Calu3 (cell line): ENCODE measurements around the gene NLRP5. TPM values are rescaled to one million over a fixed set of nuclear protein-coding genes. Genes with fewer than 3 reads are reported as not detected.

Experiments
- BruUV-seq: library from RNA; stranded (reverse); fragments of 400-500 nt; replicated peaks from 2 replicates; lab custom pipeline; 2021; lab: Mats Ljungman, UMichigan
- CTCF ChIA-PET: fragments of 300-600 bp; sonication (Branson Sonifier 250); formaldehyde crosslinking; loops from one replicate; lab custom pipeline; 2022; ENCODE audit warnings: antibody characterized with exemption; lab: Charles Lee
- DNase-seq: peaks from one replicate; pipeline ENCODE4 v3.0.0; 2022
- H3K27ac Mint-ChIP-seq: one replicate; pipeline ENCODE4 v1.8.0; 2022; ENCODE audit warnings: mixed read lengths; ENCODE audit not compliant: unreplicated experiment
- H3K27me3 Mint-ChIP-seq: one replicate; pipeline ENCODE4 v1.8.0; 2022; ENCODE audit warnings: mixed read lengths; ENCODE audit not compliant: unreplicated experiment
- H3K36me3 Mint-ChIP-seq: one replicate; pipeline ENCODE4 v1.8.0; 2022; ENCODE audit warnings: mild to moderate bottlenecking, moderate library complexity, mixed read lengths; ENCODE audit not compliant: insufficient read depth, unreplicated experiment
- H3K4me1 Mint-ChIP-seq: one replicate; pipeline ENCODE4 v1.8.0; 2022; ENCODE audit warnings: mild to moderate bottlenecking, low read depth, mixed read lengths; ENCODE audit not compliant: unreplicated experiment
- H3K4me3 Mint-ChIP-seq: one replicate; pipeline ENCODE4 v1.8.0; 2022; ENCODE audit warnings: mild to moderate bottlenecking, low read depth, moderate library complexity, mixed read lengths; ENCODE audit not compliant: unreplicated experiment
- H3K9me3 Mint-ChIP-seq: one replicate; pipeline ENCODE4 v1.8.0; 2022; ENCODE audit warnings: low read depth, mixed read lengths; ENCODE audit not compliant: unreplicated experiment
- intact Hi-C: fragments of 100-400 bp; cut with micrococcal nuclease; formaldehyde crosslinking; loops from one replicate; pipeline ENCODE4 v1.10.0; 2022; ENCODE audit not compliant: unreplicated experiment
- total RNA-seq: library from RNA; stranded (reverse); gene quantifications from 2 replicates; pipeline ENCODE4 v1.2.3, GENCODE V29; 2022
- TF ChIP-seq, protein P1 (sequence below): fragments of 200-600 bp; IDR thresholded peaks from one replicate; pipeline ENCODE4 v1.8.0; 2022; ENCODE audit warnings: antibody characterized with exemption; ENCODE audit not compliant: unreplicated experiment

Gene NLRP5
- total RNA-seq, 1 experiment from 2014 or later: not detected

DNA sequence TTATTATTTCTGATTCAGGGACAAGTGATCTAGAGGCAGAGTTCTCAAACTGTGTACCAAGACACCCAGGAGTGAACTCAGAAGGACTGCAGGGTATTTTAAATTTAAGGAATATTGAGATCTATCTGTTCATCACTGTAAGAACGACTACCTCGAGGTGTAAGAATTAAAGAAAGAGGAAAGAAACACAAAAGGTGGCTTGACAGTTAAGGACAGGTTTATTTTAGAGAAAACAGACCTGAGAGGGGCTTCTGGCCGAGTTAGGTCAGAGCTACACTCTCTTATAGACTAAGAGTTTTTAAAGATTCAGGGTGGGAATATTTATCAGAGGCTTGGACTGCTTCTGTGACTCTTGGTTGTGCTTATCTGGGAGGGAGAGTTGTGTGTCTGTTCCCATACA, 12.6 kb upstream of the NLRP5 start:
- no TSS peak for BruUV-seq
- Mint-ChIP-seq H3K4me1 (no peaks in the 10 kb centered on the region), H3K27ac (no peak overlapping the region), H3K36me3 (no peaks in the 10 kb centered on the region), H3K9me3 (peaks cover 26% of the 10 kb centered on the region), H3K27me3 (no peaks in the 10 kb centered on the region), H3K4me3 (no peak overlapping the region)
- TF ChIP-seq, protein P1, sequence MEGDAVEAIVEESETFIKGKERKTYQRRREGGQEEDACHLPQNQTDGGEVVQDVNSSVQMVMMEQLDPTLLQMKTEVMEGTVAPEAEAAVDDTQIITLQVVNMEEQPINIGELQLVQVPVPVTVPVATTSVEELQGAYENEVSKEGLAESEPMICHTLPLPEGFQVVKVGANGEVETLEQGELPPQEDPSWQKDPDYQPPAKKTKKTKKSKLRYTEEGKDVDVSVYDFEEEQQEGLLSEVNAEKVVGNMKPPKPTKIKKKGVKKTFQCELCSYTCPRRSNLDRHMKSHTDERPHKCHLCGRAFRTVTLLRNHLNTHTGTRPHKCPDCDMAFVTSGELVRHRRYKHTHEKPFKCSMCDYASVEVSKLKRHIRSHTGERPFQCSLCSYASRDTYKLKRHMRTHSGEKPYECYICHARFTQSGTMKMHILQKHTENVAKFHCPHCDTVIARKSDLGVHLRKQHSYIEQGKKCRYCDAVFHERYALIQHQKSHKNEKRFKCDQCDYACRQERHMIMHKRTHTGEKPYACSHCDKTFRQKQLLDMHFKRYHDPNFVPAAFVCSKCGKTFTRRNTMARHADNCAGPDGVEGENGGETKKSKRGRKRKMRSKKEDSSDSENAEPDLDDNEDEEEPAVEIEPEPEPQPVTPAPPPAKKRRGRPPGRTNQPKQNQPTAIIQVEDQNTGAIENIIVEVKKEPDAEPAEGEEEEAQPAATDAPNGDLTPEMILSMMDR: no peak
- no peak for DNase-seq
- intact Hi-C loops: no loop called here
- CTCF ChIA-PET: no interaction called here

DNA sequence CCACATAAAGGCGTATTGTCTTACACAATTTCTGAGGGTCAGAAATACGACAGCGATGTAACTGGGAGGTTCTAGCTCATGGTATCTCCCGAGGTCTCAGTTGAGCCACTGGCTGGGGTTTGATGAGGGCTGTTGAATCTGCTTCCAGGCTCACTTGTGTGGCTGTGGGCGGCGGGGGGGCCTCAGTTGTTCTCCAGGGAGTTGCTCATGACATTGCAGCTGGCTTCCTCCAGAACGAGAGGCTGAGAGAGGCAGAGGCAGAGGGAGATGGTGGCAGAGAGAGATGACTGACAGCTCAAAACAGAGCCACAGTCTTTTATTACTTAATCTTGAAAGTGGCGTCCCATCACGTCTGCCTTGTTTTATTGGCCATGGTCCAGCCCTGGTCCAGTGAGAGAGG, 6.2 kb upstream of the NLRP5 start:
- Mint-ChIP-seq H3K36me3 (no peaks in the 10 kb centered on the region), H3K27me3 (no peaks in the 10 kb centered on the region), H3K4me3 (no peak overlapping the region), H3K9me3 (peaks cover 7% of the 10 kb centered on the region), H3K4me1 (no peaks in the 10 kb centered on the region), H3K27ac (no peak overlapping the region)
- CTCF ChIA-PET: interaction anchor here (0.6 kb wide), 1 partner anchor 1801 kb away, joined by 3 read pairs; no protein-coding TSS in a partner anchor
- no peak for DNase-seq
- no TSS peak for BruUV-seq
- TF ChIP-seq, protein P1: no peak
- intact Hi-C loops: no loop called here

DNA sequence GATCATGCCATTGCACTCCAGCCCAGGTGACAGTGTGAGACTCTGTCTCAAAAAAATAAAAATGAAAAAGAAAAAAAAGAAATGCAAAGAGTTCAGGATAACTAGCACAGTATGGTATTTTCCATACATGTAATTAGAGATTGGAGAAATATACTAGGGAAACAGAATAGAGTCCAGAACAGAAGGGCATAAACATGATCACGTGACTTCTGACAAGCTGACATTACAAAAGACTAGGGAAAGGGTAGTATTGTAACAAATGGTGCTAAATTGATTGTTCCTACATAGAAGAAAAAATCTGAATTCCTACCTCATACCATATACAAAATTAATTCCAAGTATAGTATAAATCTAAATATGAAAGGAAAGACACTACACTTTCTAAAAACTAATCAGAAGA, 1.3 kb upstream of the NLRP5 start:
- Mint-ChIP-seq H3K4me3 (no peak overlapping the region), H3K27ac (no peak overlapping the region), H3K36me3 (no peaks in the 10 kb centered on the region), H3K27me3 (no peaks in the 10 kb centered on the region), H3K9me3 (peaks cover 6% of the 10 kb centered on the region), H3K4me1 (no peaks in the 10 kb centered on the region)
- TF ChIP-seq, protein P1: no peak
- intact Hi-C loops: no loop called here
- CTCF ChIA-PET: no interaction called here
- no peak for DNase-seq
- no TSS peak for BruUV-seq

DNA sequence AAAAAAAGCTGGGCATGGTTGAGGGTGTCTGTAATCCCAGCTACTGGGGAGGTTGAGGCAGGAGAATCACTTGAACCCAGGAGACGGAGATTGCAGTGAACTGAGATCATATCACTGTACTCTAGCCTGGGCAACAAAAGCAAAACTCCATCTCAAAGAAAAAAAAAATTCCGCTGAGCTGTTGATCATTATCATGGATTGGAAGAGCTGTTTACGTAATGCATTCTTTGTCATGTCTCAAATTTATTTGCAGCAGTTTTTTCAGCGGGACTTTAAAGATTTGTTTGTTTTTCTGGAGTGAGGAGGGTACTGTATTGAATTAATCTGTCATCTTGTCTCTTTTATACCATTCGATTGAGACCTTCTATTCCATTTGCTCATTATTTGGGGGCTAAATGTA, 4.3 kb downstream of the NLRP5 start:
- H3K36me3 Mint-ChIP-seq: no peaks in the 10 kb centered on the region
- intact Hi-C loops: no loop called here
- no peak overlapping the region for H3K4me3 Mint-ChIP-seq
- CTCF ChIA-PET: no interaction called here
- peaks cover 17% of the 10 kb centered on the region for H3K9me3 Mint-ChIP-seq
- H3K27me3 Mint-ChIP-seq: no peaks in the 10 kb centered on the region
- BruUV-seq: no TSS peak
- TF ChIP-seq, protein P1: no peak
- no peak overlapping the region for H3K27ac Mint-ChIP-seq
- no peak for DNase-seq
- no peaks in the 10 kb centered on the region for H3K4me1 Mint-ChIP-seq
